Measurements from ENCODE around the gene FGL2.
"Not testable (repeated sequence)": the region's sequence is repeated elsewhere in the genome, so short reads cannot be mapped to it uniquely, and the experiment has no call there.

The FGL2 gene

GRCh38 chr7:77157446-77157845, 42.2 kb downstream of the FGL2 start:
- Histone ChIP-seq H3K27ac (ENCODE audit: insufficient read depth, low read length, poor library complexity, severe bottlenecking) (no peak overlapping the region), H3K4me1 (ENCODE audit: control insufficient read depth, insufficient read depth, low read length, poor library complexity, severe bottlenecking) (no peaks in the 10 kb centered on the region), H3K9me3 (ENCODE audit: control insufficient read depth, low read length) (no peaks in the 10 kb centered on the region), H3K36me3 (ENCODE audit: control insufficient read depth, insufficient read depth, low read length) (no peaks in the 10 kb centered on the region), H3K4me3 (ENCODE audit: insufficient read depth, low read depth, low read length, poor library complexity, severe bottlenecking) (no peak overlapping the region), H3K27me3 (replicated peaks; ENCODE audit: control insufficient read depth, insufficient read depth, low read length, poor library complexity, severe bottlenecking) (no peaks in the 10 kb centered on the region)
- no peak for DNase-seq

- H3K9me3 ChIP-seq (ENCODE audit: control insufficient read depth, low read length); H3K4me3 ChIP-seq (ENCODE audit: insufficient read depth, low read depth, low read length, poor library complexity, severe bottlenecking); DNase-seq; H3K36me3 ChIP-seq (ENCODE audit: control insufficient read depth, insufficient read depth, low read length); H3K4me1 ChIP-seq (ENCODE audit: control insufficient read depth, insufficient read depth, low read length, poor library complexity, severe bottlenecking); H3K27ac ChIP-seq (ENCODE audit: insufficient read depth, low read length, poor library complexity, severe bottlenecking); H3K27me3 ChIP-seq (replicated peaks; ENCODE audit: control insufficient read depth, insufficient read depth, low read length, poor library complexity, severe bottlenecking): not testable (repeated sequence)
Observed at GRCh38 chr7:77157034-77157433, 42.6 kb downstream of the FGL2 start.

- not testable (repeated sequence) for H3K4me3 ChIP-seq (ENCODE audit: insufficient read depth, low read depth, low read length, poor library complexity, severe bottlenecking); H3K36me3 ChIP-seq (ENCODE audit: control insufficient read depth, insufficient read depth, low read length); H3K27me3 ChIP-seq (replicated peaks; ENCODE audit: control insufficient read depth, insufficient read depth, low read length, poor library complexity, severe bottlenecking); DNase-seq; H3K27ac ChIP-seq (ENCODE audit: insufficient read depth, low read length, poor library complexity, severe bottlenecking); H3K9me3 ChIP-seq (ENCODE audit: control insufficient read depth, low read length); H3K4me1 ChIP-seq (ENCODE audit: control insufficient read depth, insufficient read depth, low read length, poor library complexity, severe bottlenecking)
Observed at GRCh38 chr7:77155601-77156377, 43.8 kb downstream of the FGL2 start.

GRCh38 chr7:77154917-77155464, 44.6 kb downstream of the FGL2 start:
- not testable (repeated sequence) for DNase-seq; H3K27me3 ChIP-seq (replicated peaks; ENCODE audit: control insufficient read depth, insufficient read depth, low read length, poor library complexity, severe bottlenecking); H3K27ac ChIP-seq (ENCODE audit: insufficient read depth, low read length, poor library complexity, severe bottlenecking); H3K4me1 ChIP-seq (ENCODE audit: control insufficient read depth, insufficient read depth, low read length, poor library complexity, severe bottlenecking); H3K9me3 ChIP-seq (ENCODE audit: control insufficient read depth, low read length); H3K4me3 ChIP-seq (ENCODE audit: insufficient read depth, low read depth, low read length, poor library complexity, severe bottlenecking); H3K36me3 ChIP-seq (ENCODE audit: control insufficient read depth, insufficient read depth, low read length)

GRCh38 chr7:77152232-77152631, 47.4 kb downstream of the FGL2 start:
- not testable (repeated sequence) for H3K9me3 ChIP-seq (ENCODE audit: control insufficient read depth, low read length); H3K4me1 ChIP-seq (ENCODE audit: control insufficient read depth, insufficient read depth, low read length, poor library complexity, severe bottlenecking); DNase-seq; H3K4me3 ChIP-seq (ENCODE audit: insufficient read depth, low read depth, low read length, poor library complexity, severe bottlenecking); H3K27ac ChIP-seq (ENCODE audit: insufficient read depth, low read length, poor library complexity, severe bottlenecking); H3K27me3 ChIP-seq (replicated peaks; ENCODE audit: control insufficient read depth, insufficient read depth, low read length, poor library complexity, severe bottlenecking); H3K36me3 ChIP-seq (ENCODE audit: control insufficient read depth, insufficient read depth, low read length)
